Adrenal gland (tissue), 12 donors: ENCODE data around the gene PLEKHS1. TPM values are rescaled to one million over a fixed set of nuclear protein-coding genes. Genes with fewer than 3 reads are reported as not detected.

Source experiments
- DNase-seq, 7 donors: peaks; one replicate each; pipeline ENCODE4 v3.0.0-alpha.2; 2019 to 2020
- H3K27ac ChIP-seq, 5 donors: fragments of 200-600 bp; sonication (generic) in 4 of 5; 1 replicate in 3 of 5; 2 replicates in 2 of 5; pipeline versions ENCODE4 v1.5.1 to v1.8.0; 2016 to 2020; ENCODE audit warnings: mild to moderate bottlenecking in 1 of 5
- H3K27me3 ChIP-seq: fragments of 200-600 bp; 2 replicates; pipeline ENCODE4 v1.8.0; 2021
- H3K36me3 ChIP-seq, 2 donors: fragments of 200-600 bp; replicated peaks in 1 of 2; 1 replicate in 1 of 2; 2 replicates in 1 of 2; pipeline versions ENCODE4 v1.5.1 to v1.8.0; 2018 to 2022
- H3K4me1 ChIP-seq, 2 donors: fragments of 200-600 bp; replicated peaks in 1 of 2; 1 replicate in 1 of 2; 2 replicates in 1 of 2; pipeline versions ENCODE4 v1.5.1 to v1.8.0; 2018 to 2021
- H3K4me3 ChIP-seq, 4 donors: fragments of 200-600 bp; sonication (generic) in 3 of 4; one replicate each; pipeline ENCODE4 v1.5.1; 2016 to 2018
- H3K9me3 ChIP-seq, 3 donors: fragments of 200-600 bp; sonication (generic) in 1 of 3; replicated peaks in 1 of 3; 1 replicate in 2 of 3; 2 replicates in 1 of 3; pipeline versions ENCODE4 v1.5.1 to v1.8.0; 2016 to 2021
- POLR2A ChIP-seq, 2 donors: fragments of 450-650 bp; IDR thresholded peaks; one replicate each; pipeline ENCODE4 v1.6.1; 2017; ENCODE audit warnings: antibody characterized with exemption in 2 of 2, mild to moderate bottlenecking in 2 of 2, moderate library complexity in 1 of 2
- WGBS, 4 donors: extraction: QIAGEN DNeasy Blood & Tissue Kit in 2 of 4; methylation state at CpG; one replicate each; pipeline versions ENCODE4 v1.1.5 to v1.1.7; 2013 to 2017; 5-methylcytosine and 5-hydroxymethylcytosine counted together
- intact Hi-C, 2 donors: fragments of 100-400 bp; cut with DNase I; formaldehyde crosslinking; loops; one replicate each; pipeline versions ENCODE4 v1.14.1 to v1.15.0; 2022 to 2023
- polyA plus RNA-seq, 3 donors: library from polyadenylated mRNA; stranded (reverse); fragments of 200-250 nt in 2 of 3; fragments of 350-450 nt in 1 of 3; fragmentation: Illumina TruSeq in 1 of 3; extraction: RNeasy Lipid Tissue Mini Kit (QIAGEN cat#74804) in 1 of 3; gene quantifications; one replicate each; pipeline ENCODE4 v1.2.3, GENCODE V29; 2013 to 2014
- total RNA-seq, 9 donors: library from RNA; depleted of rRNA in 4 of 9; stranded (reverse); fragments of >200 nt in 4 of 9; fragments of 120-200 nt in 1 of 9; fragmentation: NEBNext Ultra II Directional in 1 of 9; extraction: Animal tissue kit (Norgen Biotek cat#: 25700) in 1 of 9; gene quantifications; one replicate each; pipeline versions ENCODE4 v1.1.0 to v1.2.4, GENCODE V29; 2013 to 2023
- TF ChIP-seq, protein P1 (sequence below), 6 experiments: fragments of 450-650 bp in 4 of 6; fragments of 200-600 bp in 2 of 6; sonication (generic) in 1 of 6; IDR thresholded peaks; 1 replicate in 5 of 6; 2 replicates in 1 of 6; pipeline versions ENCODE4 v1.5.1 to v1.8.0; 2016 to 2021; ENCODE audit warnings: antibody characterized with exemption in 6 of 6, mild to moderate bottlenecking in 2 of 6, moderate library complexity in 1 of 6
- donor health status: healthy with polysubstance abuse.
- donor health status: Bipolar disorder and iron deficiency.
- donor health status: DM: yes; HTN: yes; CAD: no.
- donor health status: DM: no; HTN: no; CAD: no.
- donor health status: DM: no; HTN: no; CAD: no.
- donor health status: DM: yes; HTN: yes; CAD: no.

PLEKHS1 gene
- total and polyA plus RNA-seq, 12 donors, result 0.13 TPM; not detected in 11

DNA sequence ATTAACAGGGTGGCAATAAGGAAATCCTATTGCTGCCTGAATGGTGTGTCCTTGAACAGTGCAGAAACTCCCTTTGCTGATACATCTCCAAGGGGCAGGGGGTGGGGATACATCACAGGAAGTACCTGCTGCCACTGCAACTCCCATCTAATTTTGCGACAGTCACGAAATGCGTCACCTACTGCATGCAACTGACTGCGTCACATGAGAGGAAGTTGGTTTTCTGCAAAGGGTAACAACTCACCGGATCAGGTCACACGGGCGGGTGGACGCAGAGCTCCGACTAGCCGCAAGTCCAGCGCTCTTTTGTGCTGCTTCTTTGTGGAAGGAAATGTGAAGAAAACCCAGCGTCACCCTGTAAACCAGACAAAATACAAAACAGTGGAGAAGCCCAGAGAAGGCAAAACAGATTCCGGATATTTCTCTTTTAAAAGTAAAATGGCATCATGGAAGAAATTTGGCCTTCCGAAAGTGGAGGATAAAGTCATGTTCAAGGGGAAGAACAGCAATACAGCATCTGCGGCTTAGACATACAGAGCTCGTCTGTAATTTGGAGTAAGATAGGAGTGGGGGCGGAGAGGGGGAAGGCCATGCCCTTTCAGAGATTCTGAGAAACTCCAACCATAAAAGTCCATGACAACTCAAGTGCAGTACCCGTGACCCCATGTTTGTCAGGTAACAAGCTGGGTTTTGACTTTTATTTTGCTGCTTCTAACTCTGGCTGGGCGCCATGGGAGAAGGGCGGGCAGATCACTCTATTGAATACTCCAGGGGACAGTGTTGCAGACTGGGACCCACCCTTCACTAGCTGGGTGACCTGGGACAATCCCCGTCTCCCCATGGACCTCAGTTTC, 32.3 kb upstream of the PLEKHS1 start:
- no peak overlapping the region for H3K27ac ChIP-seq
- TF ChIP-seq, protein P1, sequence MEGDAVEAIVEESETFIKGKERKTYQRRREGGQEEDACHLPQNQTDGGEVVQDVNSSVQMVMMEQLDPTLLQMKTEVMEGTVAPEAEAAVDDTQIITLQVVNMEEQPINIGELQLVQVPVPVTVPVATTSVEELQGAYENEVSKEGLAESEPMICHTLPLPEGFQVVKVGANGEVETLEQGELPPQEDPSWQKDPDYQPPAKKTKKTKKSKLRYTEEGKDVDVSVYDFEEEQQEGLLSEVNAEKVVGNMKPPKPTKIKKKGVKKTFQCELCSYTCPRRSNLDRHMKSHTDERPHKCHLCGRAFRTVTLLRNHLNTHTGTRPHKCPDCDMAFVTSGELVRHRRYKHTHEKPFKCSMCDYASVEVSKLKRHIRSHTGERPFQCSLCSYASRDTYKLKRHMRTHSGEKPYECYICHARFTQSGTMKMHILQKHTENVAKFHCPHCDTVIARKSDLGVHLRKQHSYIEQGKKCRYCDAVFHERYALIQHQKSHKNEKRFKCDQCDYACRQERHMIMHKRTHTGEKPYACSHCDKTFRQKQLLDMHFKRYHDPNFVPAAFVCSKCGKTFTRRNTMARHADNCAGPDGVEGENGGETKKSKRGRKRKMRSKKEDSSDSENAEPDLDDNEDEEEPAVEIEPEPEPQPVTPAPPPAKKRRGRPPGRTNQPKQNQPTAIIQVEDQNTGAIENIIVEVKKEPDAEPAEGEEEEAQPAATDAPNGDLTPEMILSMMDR (IDR thresholded peaks at IDR 0.05), result no peak
- no peak for TF ChIP-seq POLR2A (IDR thresholded peaks at IDR 0.05)

DNA sequence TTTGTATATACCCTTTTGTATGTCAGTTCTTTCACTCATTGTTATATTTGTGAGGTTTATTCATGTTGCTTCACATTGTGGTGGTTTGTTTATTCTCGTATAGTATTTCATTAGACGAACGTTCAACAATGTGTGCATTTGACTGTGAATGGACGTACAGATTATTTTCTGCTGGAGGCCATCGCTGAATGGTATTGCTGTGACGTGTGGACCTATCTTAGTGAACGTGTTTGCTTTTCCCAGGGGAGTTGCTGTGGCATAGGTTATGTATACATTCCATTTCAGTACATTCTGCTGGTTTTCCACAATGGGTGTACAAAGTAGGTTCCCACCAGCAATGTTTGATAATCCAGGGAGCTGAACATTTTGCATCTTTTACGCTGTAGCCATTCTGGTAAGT, 31.1 kb upstream of the PLEKHS1 start:
- Histone ChIP-seq H3K4me3 (no peak overlapping the region), H3K9me3 (no peaks in the 10 kb centered on the region), H3K27ac (no peak overlapping the region), H3K36me3 (peaks cover 0 to 35% of the 10 kb centered on the region in 2 donors), H3K27me3 (no peaks in the 10 kb centered on the region), H3K4me1 (no peaks in the 10 kb centered on the region)
- 87 to 95% (median 94%) methylated on average over 8 of the region's 8 CpGs for WGBS, 4 donors
- no peak for TF ChIP-seq POLR2A (IDR thresholded peaks at IDR 0.05)
- TF ChIP-seq, protein P1 (IDR thresholded peaks at IDR 0.05), result no peak
- DNase-seq, result no peak
- intact Hi-C loops, result no loop called here

More for the DNA sequence above, 32.3 kb upstream of the PLEKHS1 start:
- DNase-seq, result no peak
- H3K9me3 ChIP-seq, result no peaks in the 10 kb centered on the region
- intact Hi-C loops, result no loop called here
- no peaks in the 10 kb centered on the region for H3K27me3 ChIP-seq
- no peaks in the 10 kb centered on the region for H3K4me1 ChIP-seq
- 93 to 98% (median 95%) methylated on average over 21 of the region's 21 CpGs for WGBS, 4 donors
- peaks cover 0 to 27% of the 10 kb centered on the region in 2 donors for H3K36me3 ChIP-seq
- H3K4me3 ChIP-seq, result no peak overlapping the region

DNA sequence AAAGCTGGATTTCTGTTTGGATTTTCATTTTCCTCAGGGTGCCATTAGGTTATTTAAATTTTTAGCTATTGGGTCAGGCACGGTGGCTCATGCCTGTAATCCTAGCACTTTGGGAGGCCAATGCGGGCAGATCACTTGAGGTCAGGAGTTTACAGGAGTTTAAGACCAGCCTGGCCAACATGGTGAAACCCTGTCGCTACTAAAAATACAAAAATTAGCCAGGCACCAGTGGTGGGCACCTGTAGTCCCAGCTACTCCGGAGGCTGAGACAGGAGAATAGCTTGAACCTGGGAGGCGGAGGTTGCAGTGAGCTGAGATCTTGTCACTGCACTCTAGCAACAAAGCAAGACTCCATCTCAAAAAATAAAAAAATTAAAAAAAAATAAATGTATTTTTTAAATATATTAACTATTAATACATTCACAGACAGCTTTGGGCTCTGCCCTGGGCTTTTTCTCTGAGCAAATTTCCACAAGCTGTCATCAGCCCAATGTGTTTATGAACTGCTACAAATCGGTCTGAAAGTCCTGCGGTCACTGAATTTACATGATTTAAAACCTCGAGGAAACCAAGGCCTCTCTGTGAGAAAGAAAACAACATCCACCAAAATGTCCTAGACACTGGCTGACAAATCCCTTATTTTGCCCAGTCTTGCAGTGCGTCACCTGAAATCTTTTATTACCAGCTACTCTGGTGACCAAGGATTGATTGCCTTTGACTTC, 19.2 kb upstream of the PLEKHS1 start:
- WGBS, 4 donors, result 85 to 94% (median 92%) methylated on average over 9 of the region's 9 CpGs
- Histone ChIP-seq H3K36me3 (peaks cover 0 to 18% of the 10 kb centered on the region in 2 donors), H3K27me3 (no peaks in the 10 kb centered on the region), H3K9me3 (no peaks in the 10 kb centered on the region), H3K27ac (no peak overlapping the region), H3K4me1 (no peaks in the 10 kb centered on the region), H3K4me3 (no peak overlapping the region)
- DNase-seq, result no peak
- no peak for TF ChIP-seq POLR2A (IDR thresholded peaks at IDR 0.05)
- TF ChIP-seq, protein P1 (IDR thresholded peaks at IDR 0.05), result no peak
- intact Hi-C loops, result no loop called here

DNA sequence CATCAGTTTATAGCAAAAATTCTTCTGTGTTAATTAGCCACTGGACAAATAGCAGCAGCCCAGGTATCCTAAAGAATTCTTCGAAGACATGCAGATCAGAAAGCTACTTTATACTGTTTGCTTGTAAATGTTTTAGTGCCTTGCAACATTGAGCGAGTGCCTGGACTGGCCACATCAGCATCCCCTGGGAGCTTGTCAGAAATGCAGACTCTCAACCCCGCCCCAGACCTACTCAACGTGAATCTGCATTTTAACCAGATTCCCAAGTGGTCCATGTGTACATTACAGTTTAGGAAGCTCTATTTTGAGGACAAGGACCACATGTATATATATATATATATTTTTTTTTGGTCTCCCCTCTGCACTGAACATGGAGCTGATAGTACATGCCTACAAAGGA, 18.5 kb upstream of the PLEKHS1 start:
- Histone ChIP-seq H3K27me3 (no peaks in the 10 kb centered on the region), H3K4me1 (no peaks in the 10 kb centered on the region), H3K4me3 (no peak overlapping the region), H3K27ac (no peak overlapping the region), H3K36me3 (peaks cover 0 to 16% of the 10 kb centered on the region in 2 donors), H3K9me3 (no peaks in the 10 kb centered on the region)
- intact Hi-C loops, result no loop called here
- WGBS, 4 donors, result 89 to 93% (median 91%) methylated on average over 4 of the region's 4 CpGs
- TF ChIP-seq, protein P1 (IDR thresholded peaks at IDR 0.05), result no peak
- no peak for TF ChIP-seq POLR2A (IDR thresholded peaks at IDR 0.05)
- no peak for DNase-seq
